ENCODE data around the gene STON2. TPM values are rescaled to one million over a fixed set of nuclear protein-coding genes. Genes with fewer than 3 reads are reported as not detected.
A peak's percentile ranks its signal among the peaks of the same experiment; 100 is the strongest.

STON2 gene
- total and polyA plus RNA-seq, 9 donors: 4.8 to 28.7 (median 17.3) TPM

- 83 to 89% (median 85%) methylated on average over 3 of the region's 3 CpGs for WGBS, 3 donors
- Histone ChIP-seq H3K27ac (no peak overlapping the region), H3K9me3 (no peaks in the 10 kb centered on the region), H3K36me3 (no peaks in the 10 kb centered on the region), H3K27me3 (no peaks in the 10 kb centered on the region), H3K4me3 (no peak overlapping the region), H3K4me1 (ENCODE audit: insufficient read depth) (no peaks in the 10 kb centered on the region)
- intact Hi-C loops (cut with DNase I): no loop called here
- TF ChIP-seq EP300 (IDR thresholded peaks at IDR 0.05) (no peak), CTCF (IDR thresholded peaks at IDR 0.05) (no peak), POLR2A (IDR thresholded peaks at IDR 0.05) (no peak)
- DNase-seq: no peak
Observed at GRCh38 chr14:81305743-81306142, 94.4 kb downstream of the STON2 start.

- intact Hi-C loops (cut with DNase I): no loop called here
- no peaks in the 10 kb centered on the region for H3K27me3 ChIP-seq
- no peak overlapping the region for H3K4me3 ChIP-seq
- no peak overlapping the region for H3K27ac ChIP-seq
- no peaks in the 10 kb centered on the region for H3K36me3 ChIP-seq
- WGBS, 3 donors: 86 to 92% (median 91%) methylated on average over 4 of the region's 4 CpGs
- no peaks in the 10 kb centered on the region for H3K4me1 ChIP-seq (ENCODE audit: insufficient read depth)
- no peak for DNase-seq
- no peak for TF ChIP-seq EP300 (IDR thresholded peaks at IDR 0.05)
- TF ChIP-seq CTCF (IDR thresholded peaks at IDR 0.05): no peak
- no peaks in the 10 kb centered on the region for H3K9me3 ChIP-seq
Observed at GRCh38 chr14:81305065-81305464, 95.1 kb downstream of the STON2 start.

- H3K27me3 ChIP-seq: no peaks in the 10 kb centered on the region
- H3K27ac ChIP-seq: no peak overlapping the region
- 86 to 94% (median 86%) methylated on average over 5 of the region's 5 CpGs for WGBS, 3 donors
- intact Hi-C loops (cut with DNase I): no loop called here
- H3K36me3 ChIP-seq: no peaks in the 10 kb centered on the region
- no peak for TF ChIP-seq POLR2A (IDR thresholded peaks at IDR 0.05)
- no peak for TF ChIP-seq EP300 (IDR thresholded peaks at IDR 0.05)
- TF ChIP-seq CTCF (IDR thresholded peaks at IDR 0.05): no peak
- H3K9me3 ChIP-seq: no peaks in the 10 kb centered on the region
- DNase-seq: peak in 2 of 5 donors; percentile 26 to 28
- H3K4me3 ChIP-seq: no peak overlapping the region
- H3K4me1 ChIP-seq (ENCODE audit: insufficient read depth): no peaks in the 10 kb centered on the region
Observed at GRCh38 chr14:81303258-81303935, 96.7 kb downstream of the STON2 start.

GRCh38 chr14:81302638-81303037 lies 97.5 kb downstream of the STON2 start:
- DNase-seq: no peak
- H3K4me1 ChIP-seq (ENCODE audit: insufficient read depth): no peaks in the 10 kb centered on the region
- TF ChIP-seq CTCF (IDR thresholded peaks at IDR 0.05): no peak
- no peaks in the 10 kb centered on the region for H3K9me3 ChIP-seq
- no peak overlapping the region for H3K27ac ChIP-seq
- H3K27me3 ChIP-seq: no peaks in the 10 kb centered on the region
- no peak overlapping the region for H3K4me3 ChIP-seq
- intact Hi-C loops (cut with DNase I): no loop called here
- 91 to 96% (median 93%) methylated on average over 3 of the region's 3 CpGs for WGBS, 3 donors
- H3K36me3 ChIP-seq: no peaks in the 10 kb centered on the region

Data from ovary (tissue), 9 donors.